Panc1 (cell line): ENCODE results near the gene OR52D1. TPM values are rescaled to one million over a fixed set of nuclear protein-coding genes. Genes with fewer than 3 reads are reported as not detected.

ENCODE experiments used
- ATAC-seq: fragments of 200-7000 bp; cut with Tn5 transposase; 2 replicates; pipeline ENCODE4 v1.9.1; 2020; ENCODE audit warnings: mild to moderate bottlenecking, moderate library complexity
- BruUV-seq: library from RNA; stranded (reverse); fragments of 400-500 nt; replicated peaks from 2 replicates; lab custom pipeline; 2021; lab: Mats Ljungman, UMichigan
- CTCF ChIA-PET: fragments of 300-600 bp; sonication (Branson Sonifier 250); formaldehyde crosslinking; loops from one replicate; lab custom pipeline; 2022; ENCODE audit warnings: antibody characterized with exemption; lab: Charles Lee
- POLR2A ChIA-PET: fragments of 300-600 bp; sonication (Branson Sonifier 250); formaldehyde crosslinking; loops from one replicate; lab custom pipeline; 2022; ENCODE audit warnings: antibody characterized with exemption; lab: Charles Lee
- DNase-seq: peaks from one replicate; pipeline ENCODE4 v3.0.0-alpha.2; 2010; ENCODE audit warnings: low read depth, low spot score
- H3K27ac ChIP-seq: 2 replicates; pipeline ENCODE4 v1.5.1; 2011; ENCODE audit warnings: mild to moderate bottlenecking, low read length, inconsistent platforms
- H3K27me3 ChIP-seq: fragments of 200-500 bp; sonication (Bioruptor generic); 2 replicates; pipeline ENCODE4 v1.6.0; 2014; ENCODE audit warnings: low read length, inconsistent platforms; ENCODE audit not compliant: control insufficient read depth, insufficient read depth
- H3K36me3 ChIP-seq: fragments of 200-500 bp; sonication (Bioruptor generic); 2 replicates; pipeline ENCODE4 v1.5.1; 2014; ENCODE audit warnings: inconsistent platforms, mild to moderate bottlenecking, low read length, moderate library complexity; ENCODE audit not compliant: control insufficient read depth, insufficient read depth
- H3K4me1 ChIP-seq: 2 replicates; pipeline ENCODE4 v1.5.1; 2011; ENCODE audit warnings: inconsistent platforms, mild to moderate bottlenecking, low read length, moderate library complexity; ENCODE audit not compliant: control insufficient read depth, insufficient read depth
- H3K4me3 ChIP-seq, 2 experiments: 2 replicates each; pipeline ENCODE4 v1.5.1; 2011 to 2012; ENCODE audit warnings: low read depth in 2 of 2, low read length in 2 of 2, mild to moderate bottlenecking in 2 of 2, inconsistent platforms in 1 of 2, moderate library complexity in 1 of 2
- H3K9me3 ChIP-seq: fragments of 200-500 bp; sonication (Bioruptor generic); 2 replicates; pipeline ENCODE4 v1.5.1; 2014; ENCODE audit warnings: low read depth, mild to moderate bottlenecking, inconsistent platforms, low read length, moderate library complexity; ENCODE audit not compliant: control insufficient read depth, insufficient read depth
- CTCF ChIP-seq: fragments of 450-650 bp; IDR thresholded peaks from 2 replicates; pipeline ENCODE4 v1.5.1; 2017; ENCODE audit warnings: mild to moderate bottlenecking
- POLR2AphosphoS5 ChIP-seq: IDR thresholded peaks from 2 replicates; pipeline ENCODE4 v1.6.1; 2012; ENCODE audit warnings: mild to moderate bottlenecking, low read depth, low read length, moderate library complexity
- SIN3A ChIP-seq: IDR thresholded peaks from 2 replicates; pipeline ENCODE4 v1.6.1; 2012; ENCODE audit warnings: low read depth, mild to moderate bottlenecking, low read length, moderate library complexity, borderline replicate concordance; ENCODE audit not compliant: insufficient read depth
- TCF7L2 ChIP-seq: IDR thresholded peaks from 2 replicates; pipeline ENCODE4 v1.6.1; 2011; ENCODE audit warnings: mild to moderate bottlenecking, low read depth, low read length, inconsistent platforms
- in situ Hi-C: cut with HindIII; loops from 2 replicates; pipeline ENCODE4 v1.10.0; 2016; ENCODE audit warnings: low sequenced_read_pairs, low pct_unique_long_range_greater_than_20kb
- intact Hi-C: fragments of 100-400 bp; cut with micrococcal nuclease; formaldehyde crosslinking; loops from one replicate; pipeline ENCODE4 v1.10.0; 2022; ENCODE audit not compliant: unreplicated experiment
- total RNA-seq: library from RNA; stranded (reverse); gene quantifications from one replicate; pipeline ENCODE4 v1.2.1, GENCODE V29; 2021; ENCODE audit not compliant: unreplicated experiment
- TF ChIP-seq, protein P1 (sequence below), 2 experiments: IDR thresholded peaks; 2 replicates each; pipeline ENCODE4 v1.6.1; 2011 to 2012; ENCODE audit warnings: low read depth in 2 of 2, control low read depth in 1 of 2, low read length in 1 of 2, mild to moderate bottlenecking in 1 of 2, moderate library complexity in 1 of 2; ENCODE audit not compliant: insufficient read depth in 1 of 2

Gene OR52D1
- total RNA-seq, 1 experiment from 2014 or later, result not detected

DNA sequence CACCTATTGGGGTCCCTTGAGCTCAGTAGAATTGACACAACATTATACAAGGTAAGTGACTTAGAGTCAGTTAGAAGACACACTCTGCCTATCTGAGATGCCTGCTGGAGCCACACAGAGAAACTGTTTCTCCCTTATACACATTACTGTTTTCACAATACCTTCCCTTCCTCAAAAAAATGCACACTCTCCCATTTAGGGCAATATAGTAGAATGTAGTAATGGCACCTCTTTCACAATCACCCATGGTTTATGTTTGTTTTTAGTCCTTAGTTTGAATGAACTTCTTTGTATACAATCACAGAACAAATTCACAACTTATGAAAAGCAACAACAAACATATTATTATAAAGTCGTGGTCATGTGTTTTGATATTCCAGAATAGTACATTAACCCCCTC, 45.6 kb downstream of the OR52D1 start:
- Histone ChIP-seq H3K4me1 (no peaks in the 10 kb centered on the region), H3K4me3 (no peak overlapping the region), H3K36me3 (no peaks in the 10 kb centered on the region), H3K27ac (no peak overlapping the region), H3K9me3 (no peaks in the 10 kb centered on the region), H3K27me3 (no peaks in the 10 kb centered on the region)
- in situ Hi-C loops (no loop called here), intact Hi-C loops (no loop called here)
- ChIA-PET POLR2A (no interaction called here), CTCF (no interaction called here)
- TF ChIP-seq TCF7L2 (no peak), POLR2AphosphoS5 (no peak), CTCF (no peak), SIN3A (no peak)
- TF ChIP-seq, protein P1, sequence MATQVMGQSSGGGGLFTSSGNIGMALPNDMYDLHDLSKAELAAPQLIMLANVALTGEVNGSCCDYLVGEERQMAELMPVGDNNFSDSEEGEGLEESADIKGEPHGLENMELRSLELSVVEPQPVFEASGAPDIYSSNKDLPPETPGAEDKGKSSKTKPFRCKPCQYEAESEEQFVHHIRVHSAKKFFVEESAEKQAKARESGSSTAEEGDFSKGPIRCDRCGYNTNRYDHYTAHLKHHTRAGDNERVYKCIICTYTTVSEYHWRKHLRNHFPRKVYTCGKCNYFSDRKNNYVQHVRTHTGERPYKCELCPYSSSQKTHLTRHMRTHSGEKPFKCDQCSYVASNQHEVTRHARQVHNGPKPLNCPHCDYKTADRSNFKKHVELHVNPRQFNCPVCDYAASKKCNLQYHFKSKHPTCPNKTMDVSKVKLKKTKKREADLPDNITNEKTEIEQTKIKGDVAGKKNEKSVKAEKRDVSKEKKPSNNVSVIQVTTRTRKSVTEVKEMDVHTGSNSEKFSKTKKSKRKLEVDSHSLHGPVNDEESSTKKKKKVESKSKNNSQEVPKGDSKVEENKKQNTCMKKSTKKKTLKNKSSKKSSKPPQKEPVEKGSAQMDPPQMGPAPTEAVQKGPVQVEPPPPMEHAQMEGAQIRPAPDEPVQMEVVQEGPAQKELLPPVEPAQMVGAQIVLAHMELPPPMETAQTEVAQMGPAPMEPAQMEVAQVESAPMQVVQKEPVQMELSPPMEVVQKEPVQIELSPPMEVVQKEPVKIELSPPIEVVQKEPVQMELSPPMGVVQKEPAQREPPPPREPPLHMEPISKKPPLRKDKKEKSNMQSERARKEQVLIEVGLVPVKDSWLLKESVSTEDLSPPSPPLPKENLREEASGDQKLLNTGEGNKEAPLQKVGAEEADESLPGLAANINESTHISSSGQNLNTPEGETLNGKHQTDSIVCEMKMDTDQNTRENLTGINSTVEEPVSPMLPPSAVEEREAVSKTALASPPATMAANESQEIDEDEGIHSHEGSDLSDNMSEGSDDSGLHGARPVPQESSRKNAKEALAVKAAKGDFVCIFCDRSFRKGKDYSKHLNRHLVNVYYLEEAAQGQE (IDR thresholded peaks at IDR 0.05; ENCODE audit: insufficient read depth in 1 of 2, low read depth in 2 of 2, low read length in 1 of 2), result no peak
- no TSS peak for BruUV-seq
- ATAC-seq (no peak), DNase-seq (no peak)

- ChIA-PET POLR2A (no interaction called here), CTCF (no interaction called here)
- intact Hi-C loops (no loop called here), in situ Hi-C loops (no loop called here)
- H3K4me3 ChIP-seq, result no peak overlapping the region
- H3K27me3 ChIP-seq, result no peaks in the 10 kb centered on the region
- H3K4me1 ChIP-seq, result no peaks in the 10 kb centered on the region
- ATAC-seq, result no peak
- BruUV-seq, result no TSS peak
- DNase-seq, result no peak
- no peak for TF ChIP-seq SIN3A
- TF ChIP-seq POLR2AphosphoS5, result no peak
- no peak for TF ChIP-seq TCF7L2
- TF ChIP-seq, protein P1 (IDR thresholded peaks at IDR 0.05; ENCODE audit: insufficient read depth in 1 of 2, low read depth in 2 of 2, low read length in 1 of 2), result no peak
- TF ChIP-seq CTCF, result no peak
- H3K27ac ChIP-seq, result no peak overlapping the region
- no peaks in the 10 kb centered on the region for H3K9me3 ChIP-seq
- no peaks in the 10 kb centered on the region for H3K36me3 ChIP-seq
Observed at GRCh38 chr11:5536482-5536881, 48.0 kb downstream of the OR52D1 start.

Other genes with a start within 250 kb of the OR52D1 start
- gene HBG1, start 238.8 kb upstream of the OR52D1 start, total RNA-seq, result 2.3 TPM
- gene HBG2, start 233.9 kb upstream of the OR52D1 start, total RNA-seq, result 6.5 TPM
- gene HBE1, start 218.7 kb upstream of the OR52D1 start, total RNA-seq, result 3.2 TPM
- not detected for gene OR51B4, start 186.7 kb upstream of the OR52D1 start, total RNA-seq
- not detected for gene OR51B2, start 164.4 kb upstream of the OR52D1 start, total RNA-seq
- gene OR51B5, start 145.2 kb upstream of the OR52D1 start, total RNA-seq, result not detected
- not detected for gene OR51B6, start 137.2 kb upstream of the OR52D1 start, total RNA-seq
- not detected for gene OR51M1, start 104.9 kb upstream of the OR52D1 start, total RNA-seq
- gene OR51Q1, start 66.6 kb upstream of the OR52D1 start, total RNA-seq, result not detected
- gene OR51I1, start 47.2 kb upstream of the OR52D1 start, total RNA-seq, result not detected
- gene OR51I2, start 39.4 kb upstream of the OR52D1 start, total RNA-seq, result not detected
- gene UBQLN3, start 21.3 kb downstream of the OR52D1 start, total RNA-seq, result not detected
- 0.72 TPM for gene UBQLNL, start 28.0 kb downstream of the OR52D1 start, total RNA-seq
- gene OR52H1, start 59.9 kb downstream of the OR52D1 start, total RNA-seq, result 0.15 TPM
- not detected for gene OR52B6, start 92.2 kb downstream of the OR52D1 start, total RNA-seq
- gene TRIM6, start 108.0 kb downstream of the OR52D1 start, total RNA-seq, result 53.8 TPM
- 1.5 TPM for gene TRIM34, start 136.3 kb downstream of the OR52D1 start, total RNA-seq
- gene TRIM5, start 196.4 kb downstream of the OR52D1 start, total RNA-seq, result 56.1 TPM
- 1.4 TPM for gene TRIM22, start 201.1 kb downstream of the OR52D1 start, total RNA-seq
- gene OR56B1, start 247.8 kb downstream of the OR52D1 start, total RNA-seq, result not detected